K562 (cell line): Measurements from ENCODE around the gene NIN. TPM values are rescaled to one million over a fixed set of nuclear protein-coding genes. Genes with fewer than 3 reads are reported as not detected.

Experiments used
- ATAC-seq: fragments of 200-7000 bp; cut with Tn5 transposase; 3 replicates; pipeline ENCODE4 v1.9.1; 2020; ENCODE audit warnings: moderate library complexity
- BruUV-seq: library from RNA; stranded (reverse); fragments of 400-500 nt; replicated peaks from 2 replicates; lab custom pipeline; 2021; lab: Mats Ljungman, UMichigan
- CTCF ChIA-PET: fragments of 300-600 bp; formaldehyde crosslinking; extraction: SDS; loops from one replicate; lab custom pipeline; 2021; ENCODE audit warnings: low intra/inter-chr PET ratio; lab: Yijun Ruan, JAX
- POLR2A ChIA-PET: fragments of 300-600, 350-650 bp; sonication (Branson Sonifier 250); formaldehyde crosslinking; extraction: SDS; loops from one replicate; lab custom pipeline; 2021; ENCODE audit warnings: antibody characterized with exemption, inconsistent platforms; lab: Yijun Ruan, JAX
- DNase-seq, 4 experiments: peaks; one replicate each; pipeline versions ENCODE4 v3.0.0 to v3.0.0-alpha.2; 2011 to 2018; ENCODE audit warnings: low spot score in 3 of 4, mixed read lengths in 3 of 4; ENCODE audit errors: extremely low read depth in 1 of 4
- FAIRE-seq: peaks from 2 replicates; lab custom pipeline; 2011; peaks lifted over from hg19 to GRCh38; lab: Jason Lieb, UNC
- H2AFZ ChIP-seq: 2 replicates; pipeline ENCODE4 v1.6.0; 2011; ENCODE audit warnings: low read depth, low read length, control low read depth, inconsistent platforms
- H3K27ac ChIP-seq: fragments of 200-600 bp; 3 replicates; pipeline ENCODE4 v1.8.0; 2011; ENCODE audit warnings: low read depth, mild to moderate bottlenecking, control low read depth, inconsistent platforms, low read length, moderate library complexity, mixed read lengths; ENCODE audit errors: extremely low read depth
- H3K27me3 ChIP-seq, 2 experiments: fragments of 300-600 bp in 1 of 2; 2 replicates in 1 of 2; 3 replicates in 1 of 2; pipeline versions ENCODE4 v1.6.0 to v1.8.0; 2011; ENCODE audit warnings: inconsistent platforms in 2 of 2, low read length in 2 of 2, mild to moderate bottlenecking in 1 of 2, mixed read lengths in 1 of 2, moderate library complexity in 1 of 2; ENCODE audit not compliant: control insufficient read depth in 2 of 2, insufficient read depth in 2 of 2
- H3K36me3 ChIP-seq: fragments of 300-600 bp; 3 replicates; pipeline ENCODE4 v1.8.0; 2011; ENCODE audit warnings: mild to moderate bottlenecking, low read length, inconsistent platforms; ENCODE audit not compliant: control insufficient read depth, insufficient read depth
- H3K4me1 ChIP-seq, 2 experiments: fragments of 200-600 bp in 1 of 2; replicated peaks in 1 of 2; 2 replicates in 1 of 2; 3 replicates in 1 of 2; pipeline versions ENCODE4 v1.5.1 to v1.8.0; 2011; ENCODE audit warnings: inconsistent platforms in 2 of 2, low read length in 2 of 2, mild to moderate bottlenecking in 1 of 2, mixed read lengths in 1 of 2, moderate library complexity in 1 of 2; ENCODE audit not compliant: control insufficient read depth in 2 of 2, insufficient read depth in 2 of 2
- H3K4me2 ChIP-seq: 2 replicates; pipeline ENCODE4 v1.6.1; 2011; ENCODE audit warnings: low read length, control low read depth, inconsistent platforms, mixed read lengths; ENCODE audit not compliant: insufficient read depth
- H3K4me3 ChIP-seq: fragments of 200-600 bp; sonication (generic), shearing (Covaris generic); 2 replicates; pipeline ENCODE4 v1.5.1; 2016; ENCODE audit warnings: control low read depth, inconsistent platforms
- H3K79me2 ChIP-seq: fragments of 200-600 bp; 3 replicates; pipeline ENCODE4 v1.8.0; 2011; ENCODE audit warnings: low read length, inconsistent platforms; ENCODE audit not compliant: control insufficient read depth, insufficient read depth
- H3K9ac ChIP-seq, 2 experiments: 2 replicates each; pipeline versions ENCODE4 v1.6.0 to v1.6.1; 2011; ENCODE audit warnings: low read depth in 2 of 2, low read length in 2 of 2, control low read depth in 1 of 2, inconsistent platforms in 1 of 2, mild to moderate bottlenecking in 1 of 2, mixed read lengths in 1 of 2; ENCODE audit not compliant: insufficient read depth in 1 of 2
- H3K9me1 ChIP-seq: one replicate; pipeline ENCODE4 v1.6.0; 2011; ENCODE audit warnings: inconsistent platforms, mild to moderate bottlenecking, low read length, moderate library complexity; ENCODE audit not compliant: control insufficient read depth, insufficient read depth
- H3K9me3 ChIP-seq: replicated peaks from 2 replicates; pipeline ENCODE4 v1.5.1; 2011; ENCODE audit warnings: low read depth, low read length, inconsistent platforms; ENCODE audit not compliant: control insufficient read depth, insufficient read depth
- H4K20me1 ChIP-seq: replicated peaks from 2 replicates; pipeline ENCODE4 v1.6.1; 2011; ENCODE audit warnings: low read length, inconsistent platforms, mixed read lengths; ENCODE audit not compliant: control insufficient read depth, insufficient read depth
- CBFB ChIP-seq: sonication (generic); formaldehyde crosslinking; IDR thresholded peaks from 2 replicates; pipeline ENCODE4 v1.4.0; 2020; ENCODE audit warnings: mild to moderate bottlenecking, missing genetic modification reagents
- EP300 ChIP-seq: IDR thresholded peaks from 2 replicates; pipeline ENCODE4 v1.6.1; 2012; ENCODE audit warnings: low read length, improper control_type of control experiment
- EZH2 ChIP-seq: IDR thresholded peaks from 2 replicates; pipeline ENCODE4 v1.6.1; 2012; ENCODE audit warnings: low read depth, mild to moderate bottlenecking, inconsistent platforms, low read length, borderline replicate concordance
- HDGF ChIP-seq: fragments of 450-650 bp; IDR thresholded peaks from 2 replicates; pipeline ENCODE4 v1.6.1; 2016
- MCM2 ChIP-seq: fragments of 450-650 bp; IDR thresholded peaks from 2 replicates; pipeline ENCODE4 v1.6.1; 2017; ENCODE audit warnings: low read depth, mild to moderate bottlenecking
- NBN ChIP-seq: fragments of 450-650 bp; IDR thresholded peaks from 2 replicates; pipeline ENCODE4 v1.6.1; 2016; ENCODE audit warnings: low read depth, mild to moderate bottlenecking
- RAD51 ChIP-seq: fragments of 450-650 bp; IDR thresholded peaks from 2 replicates; pipeline ENCODE4 v1.7.1; 2016; ENCODE audit warnings: low read depth, mild to moderate bottlenecking, borderline replicate concordance
- TAL1 ChIP-seq: fragments of 450-650 bp; IDR thresholded peaks from 2 replicates; pipeline ENCODE4 v1.6.1; 2016; ENCODE audit warnings: mild to moderate bottlenecking
- ZNF551 ChIP-seq: fragments of 250-450 bp; sonication (Bioruptor Pico); IDR thresholded peaks from 2 replicates; pipeline ENCODE4 v1.5.0; 2021; ENCODE audit warnings: mild to moderate bottlenecking, moderate library complexity
- WGBS: fragments of 100-300 bp; shearing (Covaris generic); methylation state at CpG from one replicate; pipeline ENCODE4 v1.1.6; 2016; ENCODE audit warnings: low coverage, mixed read lengths; ENCODE audit not compliant: insufficient coverage; ENCODE audit errors: missing lambda C conversion rate; 5-methylcytosine and 5-hydroxymethylcytosine counted together
- in situ Hi-C: fragments of 300-500 bp; cut with MboI; formaldehyde crosslinking; loops from 4 replicates; pipeline ENCODE4 v1.15.0; 2018; ENCODE audit warnings: inconsistent platforms, mixed read lengths
- intact Hi-C: fragments of 100-400 bp; cut with micrococcal nuclease; formaldehyde crosslinking; loops from 2 replicates; pipeline ENCODE4 v1.14.2; 2022
- polyA plus RNA-seq, 8 experiments: library from polyadenylated mRNA; depleted of rRNA in 4 of 8; stranded (reverse) in 5 of 8; unstranded in 3 of 8; fragments of >200 nt; fragmentation: Nextera tagmentation in 2 of 8; fragmentation: Illumina TruSeq in 1 of 8; extraction: Ambion mirVana in 2 of 8; extraction: Trizol in 1 of 8; gene quantifications; 2 replicates each; pipeline versions ENCODE4 v1.2.1 to v1.2.3, GENCODE V29; 2011 to 2014; ENCODE audit warnings: inconsistent platforms in 1 of 8, missing spikeins in 1 of 8
- total RNA-seq, 7 experiments: library from RNA; depleted of rRNA in 6 of 7; stranded (reverse); fragments of >200 nt in 6 of 7; fragmentation: Illumina TruSeq in 2 of 7; extraction: Trizol in 2 of 7; gene quantifications; 2 replicates each; pipeline versions ENCODE4 v1.2.1 to v1.2.3, GENCODE V29; 2011 to 2021; ENCODE audit warnings: low replicate concordance in 1 of 7
- TF ChIP-seq, protein P1 (sequence below): sonication (generic); formaldehyde crosslinking; IDR thresholded peaks from 2 replicates; pipeline ENCODE4 v1.8.1; 2023; ENCODE audit warnings: missing genetic modification reagents, mild to moderate bottlenecking, borderline replicate concordance
- TF ChIP-seq, protein P2 (sequence below): fragments of 450-650 bp; IDR thresholded peaks from one replicate; pipeline ENCODE4 v1.6.1; 2018; ENCODE audit warnings: mild to moderate bottlenecking, moderate library complexity; ENCODE audit not compliant: partially characterized antibody

NIN gene
- total and polyA plus RNA-seq, 9 of the 15 experiments (the other 6 are each of a cell fraction or from before 2014, with no cell fraction given): 0.84 to 8.4 (median 5.0) TPM

GRCh38 chr14:50829489-50830043 is 1.4 kb downstream of the NIN start:
- Histone ChIP-seq H3K4me3 (peak overlapping the region; percentile 58; the same call in 1 of the 2 replicates), H3K4me1 (peaks cover 0 to 19% of the 10 kb centered on the region in 2 experiments; a peak in 3 of 5 replicates), H3K9ac (peak overlapping the region in 1 of 2 experiments; percentile 81; a peak in 1 of 4 replicates), H4K20me1 (peaks cover 5% of the 10 kb centered on the region; the same call in 1 of the 2 replicates), H3K36me3 (no peaks in the 10 kb centered on the region), H3K9me3 (no peaks in the 10 kb centered on the region), H3K27ac (no peak overlapping the region), H3K9me1 (no peaks in the 10 kb centered on the region), H2AFZ (no peak overlapping the region), H3K4me2 (peak overlapping the region; percentile 52; the same call in 1 of the 2 replicates), H3K27me3 (peaks cover 7 to 11% of the 10 kb centered on the region in 2 experiments; a peak in 3 of 5 replicates), H3K79me2 (no peaks in the 10 kb centered on the region)
- TF ChIP-seq MCM2 (no peak), EP300 (no peak), CBFB (CRISPR knock-in tag) (no peak), HDGF (no peak), EZH2 (no peak), TAL1 (no peak), NBN (no peak), RAD51 (no peak), ZNF551 (no peak)
- TF ChIP-seq, protein P1, sequence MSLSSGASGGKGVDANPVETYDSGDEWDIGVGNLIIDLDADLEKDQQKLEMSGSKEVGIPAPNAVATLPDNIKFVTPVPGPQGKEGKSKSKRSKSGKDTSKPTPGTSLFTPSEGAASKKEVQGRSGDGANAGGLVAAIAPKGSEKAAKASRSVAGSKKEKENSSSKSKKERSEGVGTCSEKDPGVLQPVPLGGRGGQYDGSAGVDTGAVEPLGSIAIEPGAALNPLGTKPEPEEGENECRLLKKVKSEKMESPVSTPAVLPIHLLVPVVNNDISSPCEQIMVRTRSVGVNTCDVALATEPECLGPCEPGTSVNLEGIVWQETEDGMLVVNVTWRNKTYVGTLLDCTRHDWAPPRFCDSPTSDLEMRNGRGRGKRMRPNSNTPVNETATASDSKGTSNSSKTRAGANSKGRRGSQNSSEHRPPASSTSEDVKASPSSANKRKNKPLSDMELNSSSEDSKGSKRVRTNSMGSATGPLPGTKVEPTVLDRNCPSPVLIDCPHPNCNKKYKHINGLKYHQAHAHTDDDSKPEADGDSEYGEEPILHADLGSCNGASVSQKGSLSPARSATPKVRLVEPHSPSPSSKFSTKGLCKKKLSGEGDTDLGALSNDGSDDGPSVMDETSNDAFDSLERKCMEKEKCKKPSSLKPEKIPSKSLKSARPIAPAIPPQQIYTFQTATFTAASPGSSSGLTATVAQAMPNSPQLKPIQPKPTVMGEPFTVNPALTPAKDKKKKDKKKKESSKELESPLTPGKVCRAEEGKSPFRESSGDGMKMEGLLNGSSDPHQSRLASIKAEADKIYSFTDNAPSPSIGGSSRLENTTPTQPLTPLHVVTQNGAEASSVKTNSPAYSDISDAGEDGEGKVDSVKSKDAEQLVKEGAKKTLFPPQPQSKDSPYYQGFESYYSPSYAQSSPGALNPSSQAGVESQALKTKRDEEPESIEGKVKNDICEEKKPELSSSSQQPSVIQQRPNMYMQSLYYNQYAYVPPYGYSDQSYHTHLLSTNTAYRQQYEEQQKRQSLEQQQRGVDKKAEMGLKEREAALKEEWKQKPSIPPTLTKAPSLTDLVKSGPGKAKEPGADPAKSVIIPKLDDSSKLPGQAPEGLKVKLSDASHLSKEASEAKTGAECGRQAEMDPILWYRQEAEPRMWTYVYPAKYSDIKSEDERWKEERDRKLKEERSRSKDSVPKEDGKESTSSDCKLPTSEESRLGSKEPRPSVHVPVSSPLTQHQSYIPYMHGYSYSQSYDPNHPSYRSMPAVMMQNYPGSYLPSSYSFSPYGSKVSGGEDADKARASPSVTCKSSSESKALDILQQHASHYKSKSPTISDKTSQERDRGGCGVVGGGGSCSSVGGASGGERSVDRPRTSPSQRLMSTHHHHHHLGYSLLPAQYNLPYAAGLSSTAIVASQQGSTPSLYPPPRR (CRISPR knock-in tag): no peak
- TF ChIP-seq, protein P2, sequence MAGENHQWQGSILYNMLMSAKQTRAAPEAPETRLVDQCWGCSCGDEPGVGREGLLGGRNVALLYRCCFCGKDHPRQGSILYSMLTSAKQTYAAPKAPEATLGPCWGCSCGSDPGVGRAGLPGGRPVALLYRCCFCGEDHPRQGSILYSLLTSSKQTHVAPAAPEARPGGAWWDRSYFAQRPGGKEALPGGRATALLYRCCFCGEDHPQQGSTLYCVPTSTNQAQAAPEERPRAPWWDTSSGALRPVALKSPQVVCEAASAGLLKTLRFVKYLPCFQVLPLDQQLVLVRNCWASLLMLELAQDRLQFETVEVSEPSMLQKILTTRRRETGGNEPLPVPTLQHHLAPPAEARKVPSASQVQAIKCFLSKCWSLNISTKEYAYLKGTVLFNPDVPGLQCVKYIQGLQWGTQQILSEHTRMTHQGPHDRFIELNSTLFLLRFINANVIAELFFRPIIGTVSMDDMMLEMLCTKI: no peak
- intact Hi-C loops: no loop called here
- WGBS: 46% methylated on average over 9 of the region's 14 CpGs
- DNase-seq (no peak), FAIRE-seq (peak; percentile 61), ATAC-seq (no peak)
- BruUV-seq: TSS peak; percentile 34
- CTCF ChIA-PET: no interaction called here
- in situ Hi-C loops: no loop called here
- POLR2A ChIA-PET: no interaction called here
